HG02885 (cell line): ENCODE results near the gene LCK.
"Not testable (repeated sequence)": the region's sequence is repeated elsewhere in the genome, so short reads cannot be mapped to it uniquely, and the experiment has no call there.

ENCODE experiments used
- ATAC-seq: cut with Tn5 transposase; IDR thresholded peaks from one replicate; pipeline ENCODE4 v1.9.1; 2021; ENCODE audit warnings: mild to moderate bottlenecking; ENCODE audit not compliant: unreplicated experiment, poor library complexity

Gene LCK

DNA sequence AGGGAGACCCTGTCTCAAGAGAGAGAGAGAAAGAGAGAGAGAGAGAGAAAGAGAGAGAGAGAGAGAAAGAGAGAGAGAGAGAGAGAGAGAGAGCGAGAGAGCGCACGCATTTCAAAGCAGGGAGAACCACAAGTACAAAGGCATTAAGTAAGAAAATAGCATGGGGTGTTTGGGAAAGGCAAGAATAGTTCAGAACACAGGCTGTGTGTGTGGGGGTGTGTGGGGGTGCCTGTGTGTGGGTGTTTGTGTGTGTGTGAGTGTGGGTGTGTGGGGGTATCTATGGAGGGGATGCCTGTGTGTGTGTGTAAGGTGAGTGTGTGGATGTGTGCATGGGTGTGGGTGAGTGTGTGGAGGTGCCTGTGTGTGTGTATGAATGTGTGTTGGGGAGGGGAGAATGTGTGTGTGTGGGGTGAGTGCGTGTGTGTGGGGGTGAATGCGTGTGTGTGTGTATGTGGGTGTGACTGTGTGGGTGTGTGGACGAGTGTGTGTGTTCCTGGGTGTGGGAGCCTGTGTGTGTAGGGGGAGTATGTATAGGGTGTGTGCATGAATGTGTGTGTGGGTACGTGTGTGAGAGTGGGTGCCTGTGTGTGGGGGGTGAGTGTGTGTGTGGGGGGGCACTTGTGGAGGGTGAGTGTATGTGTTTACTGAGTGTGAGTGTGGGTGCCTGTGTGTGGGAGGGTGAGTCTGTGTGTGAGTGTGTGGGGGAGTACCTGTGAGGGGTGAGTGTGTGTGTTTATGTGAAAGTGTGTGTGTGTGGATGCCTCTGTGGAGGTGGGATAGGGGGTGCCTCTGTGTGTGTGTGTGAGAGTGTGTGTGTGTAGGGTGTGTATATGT lies 21.7 kb downstream of the LCK start:
- ATAC-seq, result no peak

DNA sequence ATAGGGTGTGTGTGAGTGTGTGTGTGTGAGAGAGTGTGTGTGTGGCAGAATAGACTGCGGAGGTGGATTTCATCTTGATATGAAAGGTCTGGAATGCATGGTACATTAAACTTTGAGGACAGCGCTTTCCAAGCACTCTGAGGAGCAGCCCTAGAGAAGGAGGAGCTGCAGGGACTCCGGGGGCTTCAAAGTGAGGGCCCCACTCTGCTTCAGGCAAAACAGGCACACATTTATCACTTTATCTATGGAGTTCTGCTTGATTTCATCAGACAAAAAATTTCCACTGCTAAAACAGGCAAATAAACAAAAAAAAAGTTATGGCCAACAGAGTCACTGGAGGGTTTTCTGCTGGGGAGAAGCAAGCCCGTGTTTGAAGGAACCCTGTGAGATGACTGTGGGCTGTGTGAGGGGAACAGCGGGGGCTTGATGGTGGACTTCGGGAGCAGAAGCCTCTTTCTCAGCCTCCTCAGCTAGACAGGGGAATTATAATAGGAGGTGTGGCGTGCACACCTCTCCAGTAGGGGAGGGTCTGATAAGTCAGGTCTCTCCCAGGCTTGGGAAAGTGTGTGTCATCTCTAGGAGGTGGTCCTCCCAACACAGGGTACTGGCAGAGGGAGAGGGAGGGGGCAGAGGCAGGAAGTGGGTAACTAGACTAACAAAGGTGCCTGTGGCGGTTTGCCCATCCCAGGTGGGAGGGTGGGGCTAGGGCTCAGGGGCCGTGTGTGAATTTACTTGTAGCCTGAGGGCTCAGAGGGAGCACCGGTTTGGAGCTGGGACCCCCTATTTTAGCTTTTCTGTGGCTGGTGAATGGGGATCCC lies 22.5 kb downstream of the LCK start:
- no peak for ATAC-seq

DNA sequence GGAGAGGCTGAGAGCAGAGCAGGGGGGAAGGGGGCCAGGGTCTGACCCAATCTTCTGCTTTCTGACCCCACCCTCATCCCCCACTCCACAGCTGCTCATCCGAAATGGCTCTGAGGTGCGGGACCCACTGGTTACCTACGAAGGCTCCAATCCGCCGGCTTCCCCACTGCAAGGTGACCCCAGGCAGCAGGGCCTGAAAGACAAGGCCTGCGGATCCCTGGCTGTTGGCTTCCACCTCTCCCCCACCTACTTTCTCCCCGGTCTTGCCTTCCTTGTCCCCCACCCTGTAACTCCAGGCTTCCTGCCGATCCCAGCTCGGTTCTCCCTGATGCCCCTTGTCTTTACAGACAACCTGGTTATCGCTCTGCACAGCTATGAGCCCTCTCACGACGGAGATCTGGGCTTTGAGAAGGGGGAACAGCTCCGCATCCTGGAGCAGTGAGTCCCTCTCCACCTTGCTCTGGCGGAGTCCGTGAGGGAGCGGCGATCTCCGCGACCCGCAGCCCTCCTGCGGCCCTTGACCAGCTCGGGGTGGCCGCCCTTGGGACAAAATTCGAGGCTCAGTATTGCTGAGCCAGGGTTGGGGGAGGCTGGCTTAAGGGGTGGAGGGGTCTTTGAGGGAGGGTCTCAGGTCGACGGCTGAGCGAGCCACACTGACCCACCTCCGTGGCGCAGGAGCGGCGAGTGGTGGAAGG lies 23.7 kb downstream of the LCK start:
- ATAC-seq, result no peak

DNA sequence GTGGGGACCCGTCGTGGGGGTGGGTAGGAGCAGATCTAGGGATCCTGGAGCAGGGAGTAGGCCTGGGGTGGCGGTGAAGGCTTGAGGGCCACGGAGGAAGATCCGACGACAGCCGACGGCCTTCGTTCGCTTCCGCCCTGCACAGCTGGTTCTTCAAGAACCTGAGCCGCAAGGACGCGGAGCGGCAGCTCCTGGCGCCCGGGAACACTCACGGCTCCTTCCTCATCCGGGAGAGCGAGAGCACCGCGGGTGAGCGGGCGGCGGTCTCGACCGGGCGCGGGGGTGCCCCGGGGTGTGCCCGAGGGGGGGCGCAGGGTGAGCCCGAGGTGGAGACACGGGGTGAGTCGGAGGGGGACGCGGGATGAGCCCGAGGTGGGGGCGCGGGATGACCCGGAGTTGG lies 24.4 kb downstream of the LCK start:
- ATAC-seq, result no peak

DNA sequence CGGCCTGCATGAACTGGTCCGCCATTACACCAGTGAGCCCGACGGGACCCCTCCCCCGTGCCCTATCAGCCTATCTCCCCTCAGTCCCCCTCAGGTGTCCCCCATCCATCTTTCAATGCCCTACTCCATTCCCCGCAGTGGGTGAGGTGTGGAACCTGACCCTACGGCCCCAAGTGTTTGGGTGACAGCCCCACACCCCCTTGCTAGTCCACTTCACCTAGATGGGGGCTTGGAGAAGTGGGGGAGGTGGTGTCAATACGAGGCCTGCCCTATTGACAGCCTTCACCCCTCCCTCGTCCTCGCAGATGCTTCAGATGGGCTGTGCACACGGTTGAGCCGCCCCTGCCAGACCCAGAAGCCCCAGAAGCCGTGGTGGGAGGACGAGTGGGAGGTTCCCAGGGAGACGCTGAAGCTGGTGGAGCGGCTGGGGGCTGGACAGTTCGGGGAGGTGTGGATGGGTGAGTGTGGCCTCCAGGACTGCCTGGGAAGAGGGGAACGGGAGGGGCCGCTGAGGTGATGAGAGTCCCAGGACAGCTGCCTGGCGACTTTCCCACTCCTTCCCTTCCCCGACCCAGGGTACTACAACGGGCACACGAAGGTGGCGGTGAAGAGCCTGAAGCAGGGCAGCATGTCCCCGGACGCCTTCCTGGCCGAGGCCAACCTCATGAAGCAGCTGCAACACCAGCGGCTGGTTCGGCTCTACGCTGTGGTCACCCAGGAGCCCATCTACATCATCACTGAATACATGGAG lies 25.1 kb downstream of the LCK start:
- ATAC-seq, result no peak

DNA sequence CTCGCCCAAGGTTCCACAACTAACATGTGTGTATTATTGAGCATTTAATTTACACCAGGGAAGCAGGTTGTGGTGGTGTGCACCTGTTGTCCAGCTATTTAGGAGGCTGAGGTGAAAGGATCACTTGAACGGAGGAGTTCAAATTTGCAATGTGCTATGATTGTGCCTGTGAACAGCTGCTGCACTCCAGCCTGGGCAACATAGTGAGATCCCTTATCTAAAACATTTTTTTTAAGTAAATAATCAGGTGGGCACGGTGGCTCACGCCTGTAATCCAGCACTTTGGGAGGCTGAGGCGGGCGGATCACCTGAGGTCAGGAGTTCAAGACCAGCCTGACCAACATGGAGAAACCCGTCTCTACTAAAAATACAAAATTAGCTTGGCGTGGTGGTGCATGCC lies 33.7 kb downstream of the LCK start:
- not testable (repeated sequence) for ATAC-seq

DNA sequence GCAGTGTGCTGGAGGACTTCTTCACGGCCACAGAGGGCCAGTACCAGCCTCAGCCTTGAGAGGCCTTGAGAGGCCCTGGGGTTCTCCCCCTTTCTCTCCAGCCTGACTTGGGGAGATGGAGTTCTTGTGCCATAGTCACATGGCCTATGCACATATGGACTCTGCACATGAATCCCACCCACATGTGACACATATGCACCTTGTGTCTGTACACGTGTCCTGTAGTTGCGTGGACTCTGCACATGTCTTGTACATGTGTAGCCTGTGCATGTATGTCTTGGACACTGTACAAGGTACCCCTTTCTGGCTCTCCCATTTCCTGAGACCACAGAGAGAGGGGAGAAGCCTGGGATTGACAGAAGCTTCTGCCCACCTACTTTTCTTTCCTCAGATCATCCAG lies 34.6 kb downstream of the LCK start:
- ATAC-seq, result no peak

DNA sequence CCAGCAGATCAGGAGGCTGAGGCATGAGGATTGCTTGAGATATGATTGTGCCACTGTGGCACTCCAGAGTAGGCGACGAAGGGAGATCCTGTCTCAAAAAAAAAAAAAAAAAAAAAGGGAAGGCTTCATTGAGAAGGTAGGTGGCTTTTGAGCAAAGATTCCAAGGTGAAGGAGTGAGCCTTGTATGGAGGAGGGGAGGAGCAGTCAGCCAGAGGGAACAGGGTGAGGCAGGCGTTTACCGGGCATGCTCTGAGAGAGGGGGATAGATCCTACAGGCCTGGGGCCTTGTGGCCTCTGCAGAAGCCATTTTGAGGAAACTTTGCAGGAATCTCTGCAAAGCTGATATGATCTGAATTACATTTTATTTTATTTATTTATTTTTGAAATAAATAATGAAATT lies 35.7 kb downstream of the LCK start:
- no peak for ATAC-seq

DNA sequence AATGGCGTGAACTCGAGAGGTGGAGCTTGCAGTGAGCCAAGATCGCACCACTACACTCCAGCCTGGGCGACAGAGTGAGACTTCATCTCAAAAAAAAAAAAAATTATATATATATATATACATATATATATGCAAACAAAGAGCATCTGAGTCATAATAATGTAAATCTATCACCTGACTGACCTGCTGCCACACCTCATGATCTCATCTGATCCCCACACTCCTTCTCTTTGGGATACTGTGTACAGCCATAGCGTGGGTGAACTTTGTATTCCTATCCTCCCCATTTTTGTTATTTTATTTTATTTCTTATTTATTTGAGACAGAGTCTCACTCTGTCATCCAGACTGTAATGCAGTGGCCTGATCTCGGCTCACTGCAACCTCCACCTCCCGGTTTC lies 38.2 kb downstream of the LCK start:
- ATAC-seq, result no peak

DNA sequence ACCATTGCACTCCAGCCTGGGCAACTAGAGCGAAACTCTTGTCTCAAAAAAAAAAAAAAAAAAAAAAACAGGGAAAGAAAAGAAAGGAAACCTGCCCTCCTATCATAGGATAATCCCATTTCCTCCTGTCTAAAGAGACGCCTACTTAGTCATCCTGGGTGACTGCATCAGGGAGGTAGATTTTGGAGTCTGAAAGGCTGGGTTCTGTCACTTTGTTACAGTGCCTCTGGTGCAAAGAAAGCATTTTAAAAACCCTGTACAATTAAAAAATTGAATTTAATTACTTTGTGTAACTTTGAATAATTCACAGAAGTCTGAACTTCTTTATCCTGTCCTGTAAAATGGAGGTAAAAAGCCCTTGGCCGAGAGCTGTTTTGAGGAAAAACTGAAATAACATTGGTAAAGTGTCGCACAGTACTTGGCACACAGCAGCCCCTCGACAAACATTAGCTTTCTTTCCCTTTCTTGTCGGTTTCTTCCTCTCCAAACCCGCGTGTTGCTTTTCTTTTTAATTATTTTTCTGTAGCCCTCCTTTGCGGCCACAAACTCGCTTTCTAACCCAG lies 40.2 kb downstream of the LCK start:
- ATAC-seq, result no peak

DNA sequence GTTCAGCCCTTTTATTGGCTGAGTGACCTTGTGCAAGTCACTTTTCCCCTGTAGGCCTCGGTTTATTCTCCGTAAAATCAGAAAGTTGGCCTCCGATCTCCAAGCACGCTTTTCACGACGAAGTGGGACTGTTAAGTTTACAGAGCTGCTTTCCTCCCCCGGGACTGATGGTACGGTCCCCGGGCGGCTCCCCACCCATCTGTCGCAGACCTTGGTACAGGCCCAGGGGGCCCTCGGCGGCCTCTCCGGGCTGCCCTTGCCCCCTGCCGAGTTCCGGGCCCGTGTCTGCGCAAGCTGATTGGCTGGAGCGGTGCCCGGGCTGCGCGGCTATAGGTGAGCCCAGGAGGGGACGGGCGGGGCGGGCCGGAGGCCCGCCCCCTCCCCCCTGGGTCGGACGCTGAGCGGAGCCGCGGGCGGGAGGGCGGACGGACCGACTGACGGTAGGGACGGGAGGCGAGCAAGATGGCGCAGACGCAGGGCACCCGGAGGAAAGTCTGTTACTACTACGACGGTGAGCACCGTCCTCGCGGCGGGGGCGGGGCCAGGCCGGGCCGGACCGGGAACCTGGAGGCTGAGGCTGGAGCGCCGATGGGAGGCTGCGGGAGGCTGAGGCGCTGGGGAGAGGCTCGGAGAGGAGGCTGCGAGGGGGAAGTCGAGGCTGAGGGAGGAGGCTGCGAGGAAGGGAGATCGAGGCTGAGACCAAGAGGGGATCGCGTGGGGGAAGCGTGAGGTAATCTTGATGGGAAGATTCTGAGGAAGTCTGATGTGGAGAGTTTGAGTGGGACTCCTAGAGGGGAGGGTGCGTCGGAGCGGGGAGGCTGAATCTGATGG lies 40.9 kb downstream of the LCK start, which contains the start of gene HDAC1:
Gene HDAC1 (plus strand): TSS at position 376 of the 831 bp plus-strand sequence. CDS start 87 bp downstream, at position 463.
- peak; percentile 97 for ATAC-seq

DNA sequence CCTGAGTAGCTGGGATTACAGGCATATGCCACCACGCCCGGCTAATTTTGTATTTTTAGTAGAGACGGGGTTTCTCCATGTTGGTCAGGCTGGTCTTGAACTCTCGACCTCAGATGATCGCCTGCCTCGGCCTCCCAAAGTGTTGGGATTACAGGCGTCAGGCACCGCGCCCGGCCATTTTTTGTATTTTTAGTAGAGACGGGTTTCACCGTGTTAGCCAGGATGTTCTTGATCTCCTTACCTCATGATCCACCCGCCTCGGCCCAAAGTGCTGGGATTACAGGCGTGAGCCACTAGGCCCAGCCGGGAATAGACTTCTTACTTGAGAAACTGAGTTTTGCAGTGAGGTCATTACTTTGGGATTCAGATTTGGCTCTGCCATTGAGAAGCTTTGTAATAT lies 47.1 kb downstream of the LCK start:
- not testable (repeated sequence) for ATAC-seq

DNA sequence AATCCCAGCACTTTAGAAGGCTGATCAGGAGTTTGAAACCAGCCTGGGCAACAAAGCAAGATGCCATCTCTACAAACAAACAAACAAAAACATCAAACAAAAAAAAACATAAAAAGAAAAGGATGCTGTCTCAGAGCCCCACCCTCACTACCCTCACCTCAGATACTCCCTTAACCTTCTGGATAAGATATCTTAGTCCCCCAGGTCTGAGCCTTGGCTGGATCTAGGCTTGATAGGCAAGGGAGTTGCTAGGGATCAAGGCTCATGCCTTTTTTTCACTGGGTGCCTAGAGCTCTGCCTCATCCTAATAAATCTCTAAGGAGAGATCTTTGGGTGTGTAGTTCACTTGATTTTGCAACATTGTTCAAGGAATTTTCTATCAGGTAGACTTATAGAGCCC lies 48.3 kb downstream of the LCK start:
- ATAC-seq, result no peak

DNA sequence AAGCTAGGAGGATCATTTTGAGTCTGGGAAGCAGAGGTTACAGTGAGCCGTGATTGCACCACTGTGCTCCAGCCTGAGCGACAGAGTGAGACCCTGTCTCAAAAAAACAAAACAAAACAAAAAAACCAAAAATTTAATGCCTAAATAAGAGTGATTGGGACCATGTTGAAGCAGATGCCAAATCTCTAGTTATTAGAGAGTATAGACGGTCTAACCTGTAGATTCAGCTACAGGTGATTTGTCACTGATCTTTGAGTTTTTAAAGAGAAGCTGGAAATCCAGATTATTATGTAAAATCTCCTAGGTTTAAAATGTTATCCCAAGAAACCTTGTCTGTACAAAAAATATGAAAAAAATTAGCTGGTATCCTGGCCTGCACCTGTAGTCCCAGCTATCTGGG lies 52.3 kb downstream of the LCK start:
- ATAC-seq, result no peak

DNA sequence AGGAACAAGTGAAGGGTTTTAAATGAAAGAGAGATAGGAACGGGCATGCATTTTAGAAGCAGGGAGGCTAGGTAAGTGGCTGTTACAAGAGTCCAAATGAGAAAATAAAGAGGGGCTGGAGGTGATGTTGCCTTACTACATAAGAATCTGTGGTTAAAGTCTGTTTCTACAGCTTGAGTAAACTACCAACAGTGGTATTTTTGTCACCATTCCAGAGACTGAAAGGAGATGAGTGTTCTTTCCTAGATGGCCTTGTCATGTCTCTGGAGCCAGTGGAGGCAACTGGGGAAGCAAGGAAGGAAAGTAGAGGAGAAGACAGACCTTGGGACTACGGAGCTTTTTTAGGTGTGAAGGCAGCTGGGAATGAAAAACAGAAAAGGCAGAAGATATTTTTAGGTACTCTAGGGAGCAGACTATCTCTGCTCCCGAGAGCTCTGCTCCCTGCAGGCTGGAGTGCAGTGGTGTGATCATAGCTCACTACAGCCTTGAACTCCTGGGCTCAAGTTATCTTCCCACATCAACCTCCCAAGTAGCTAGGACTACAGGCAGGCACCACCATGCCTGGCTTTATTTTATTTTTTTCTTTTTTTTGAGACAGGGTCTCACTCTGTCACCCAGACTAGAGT lies 53.0 kb downstream of the LCK start:
- ATAC-seq, result no peak

DNA sequence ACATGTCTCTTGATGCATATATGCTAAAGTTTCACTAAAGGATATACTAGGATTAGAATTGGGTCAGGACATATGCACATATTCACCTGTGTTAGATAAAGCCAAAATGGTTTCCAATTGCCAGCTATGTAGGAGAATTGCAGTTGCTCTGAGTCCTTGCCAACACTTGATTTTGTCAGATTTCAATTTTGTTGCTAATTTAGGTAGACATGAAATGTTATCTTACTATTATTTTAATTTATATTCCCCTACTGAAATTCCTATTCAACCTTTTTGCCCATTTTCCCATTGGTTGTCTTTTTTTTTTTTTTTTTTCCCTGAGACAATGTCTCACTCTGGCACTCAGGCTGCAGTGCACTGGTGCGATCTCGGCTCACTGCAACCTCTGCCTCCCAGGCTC lies 54.2 kb downstream of the LCK start:
- ATAC-seq, result no peak

DNA sequence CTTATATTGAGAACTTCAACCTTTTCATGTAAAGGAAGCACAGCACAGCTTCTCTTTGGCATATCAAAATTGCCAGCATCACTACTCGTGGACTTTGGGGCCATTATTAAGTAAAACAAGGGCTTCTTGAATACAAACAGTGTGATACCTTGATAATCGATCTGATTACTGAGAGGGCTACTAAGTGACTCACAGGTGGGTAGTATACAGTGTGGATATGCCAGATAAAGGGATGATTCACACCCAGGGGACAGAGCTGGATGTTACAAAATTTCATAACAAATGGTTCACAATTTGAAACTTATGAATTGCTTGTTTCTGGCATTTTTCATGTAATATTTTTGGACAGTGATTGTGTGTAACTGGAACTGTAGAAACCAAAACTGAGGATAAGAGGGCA lies 56.3 kb downstream of the LCK start:
- no peak for ATAC-seq

DNA sequence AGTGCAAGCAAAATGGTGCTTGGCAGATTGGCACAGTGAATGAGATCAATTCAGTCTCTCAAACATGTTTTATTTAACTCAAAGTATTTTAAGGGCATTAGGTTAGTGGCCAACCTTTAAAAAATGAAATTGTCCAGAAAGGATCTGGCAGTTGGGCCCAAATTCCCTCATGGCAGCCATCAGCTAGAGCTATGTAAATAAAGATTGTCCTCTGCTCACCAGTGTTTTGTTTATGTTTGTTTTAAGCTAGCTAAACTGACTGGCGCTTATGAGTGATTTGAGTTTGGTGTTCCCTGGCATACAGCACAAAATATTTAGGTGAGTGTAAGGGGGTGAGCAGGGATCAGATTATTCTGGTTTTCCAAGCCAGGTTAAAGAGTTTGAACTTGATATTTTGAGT lies 58.9 kb downstream of the LCK start:
- ATAC-seq, result no peak
